ENCODE data around the gene ELK3.

- TF ChIP-seq CTCF (IDR thresholded peaks at IDR 0.05) (no peak), POLR2A (IDR thresholded peaks at IDR 0.05) (no peak), POLR2AphosphoS5 (IDR thresholded peaks at IDR 0.05) (no peak), EP300 (IDR thresholded peaks at IDR 0.05) (no peak)
These were observed 8.3 kb upstream of the ELK3 start for GRCh38 chr12:96185914-96186313.
